Measurements from ENCODE around the gene SMARCC2. TPM values are rescaled to one million over a fixed set of nuclear protein-coding genes. Genes with fewer than 3 reads are reported as not detected.

Gene SMARCC2
- total RNA-seq, 1 donor from 2014 or later = 27.6 TPM

GRCh38 chr12:56152756-56153677 lies 36.3 kb downstream of the SMARCC2 start:
- no peak for DNase-seq (ENCODE audit: low spot score)

DNA sequence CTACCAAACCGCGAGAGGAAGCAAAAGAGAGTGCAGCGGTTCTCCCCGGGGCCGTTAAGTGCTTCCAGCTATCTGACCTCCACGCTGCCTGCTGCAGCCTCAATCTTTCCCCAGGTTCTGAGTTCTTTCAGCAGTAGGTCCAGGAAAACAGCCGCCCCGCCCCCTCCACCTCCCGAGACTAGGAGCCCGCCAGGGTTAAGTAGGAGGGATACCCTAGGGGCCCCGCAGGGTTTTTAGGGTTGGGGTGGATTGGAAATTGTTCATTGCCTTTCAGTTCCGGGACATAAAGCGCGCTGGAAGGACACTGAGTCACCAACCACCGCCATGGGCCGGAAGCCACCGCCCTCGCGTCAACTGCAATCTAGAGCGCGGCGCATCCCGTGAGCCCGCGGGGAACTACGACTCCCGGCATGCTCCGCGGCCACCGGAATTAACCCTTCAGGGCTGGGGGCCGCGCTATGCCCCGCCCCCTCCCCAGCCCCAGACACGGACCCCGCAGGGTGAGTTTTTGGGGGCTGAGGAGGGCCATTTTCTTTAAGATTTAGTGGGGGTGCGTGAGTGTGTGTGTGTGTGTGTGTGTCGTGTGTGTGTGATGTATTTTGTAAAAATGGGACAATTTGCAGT lies 37.0 kb downstream of the SMARCC2 start, which contains the start of gene MYL6B:
Gene MYL6B (plus strand): TSS at position 456 of the 624 bp plus-strand sequence. CDS start 1,332 bp downstream, outside the sequence.
- DNase-seq (ENCODE audit: low spot score) = peak; percentile 94
- ATAC-seq = peak; percentile 93

More at GRCh38 chr12:56152756-56153677, 36.3 kb downstream of the SMARCC2 start:
- ATAC-seq = no peak

- no peak for DNase-seq (ENCODE audit: low spot score)
- ATAC-seq = peak; percentile 51
Measured at GRCh38 chr12:56151672-56152131, 37.6 kb downstream of the SMARCC2 start.

GRCh38 chr12:56150563-56150962 lies 38.7 kb downstream of the SMARCC2 start:
- DNase-seq (ENCODE audit: low spot score) (no peak), ATAC-seq (no peak)

- DNase-seq (ENCODE audit: low spot score) (no peak), ATAC-seq (peak; percentile 9)
Measured at GRCh38 chr12:56146492-56147460, 42.5 kb downstream of the SMARCC2 start.

GRCh38 chr12:56145217-56145616 lies 44.1 kb downstream of the SMARCC2 start:
- ATAC-seq (no peak), DNase-seq (ENCODE audit: low spot score) (no peak)

DNA sequence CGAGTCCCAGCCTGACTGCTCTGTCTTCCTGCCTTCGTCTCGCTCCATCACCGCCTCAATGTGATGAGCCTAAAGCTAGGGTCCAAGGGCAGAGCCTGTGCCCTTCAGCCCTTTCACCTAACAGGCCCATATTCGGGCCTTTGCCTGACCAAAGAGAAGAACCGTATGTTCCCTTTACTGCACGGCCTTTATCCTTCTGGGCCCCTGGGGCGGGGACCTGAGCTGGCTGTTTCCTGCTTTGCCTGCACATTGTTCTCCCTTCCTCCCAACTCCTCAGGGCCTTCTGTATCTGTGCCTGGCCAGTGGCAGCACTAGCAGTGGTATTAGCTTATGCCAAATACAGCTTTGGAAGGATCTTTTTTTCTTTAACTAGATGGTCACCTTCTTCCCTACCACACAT lies 45.4 kb downstream of the SMARCC2 start:
- ATAC-seq (peak; percentile 64), DNase-seq (ENCODE audit: low spot score) (no peak)

DNA sequence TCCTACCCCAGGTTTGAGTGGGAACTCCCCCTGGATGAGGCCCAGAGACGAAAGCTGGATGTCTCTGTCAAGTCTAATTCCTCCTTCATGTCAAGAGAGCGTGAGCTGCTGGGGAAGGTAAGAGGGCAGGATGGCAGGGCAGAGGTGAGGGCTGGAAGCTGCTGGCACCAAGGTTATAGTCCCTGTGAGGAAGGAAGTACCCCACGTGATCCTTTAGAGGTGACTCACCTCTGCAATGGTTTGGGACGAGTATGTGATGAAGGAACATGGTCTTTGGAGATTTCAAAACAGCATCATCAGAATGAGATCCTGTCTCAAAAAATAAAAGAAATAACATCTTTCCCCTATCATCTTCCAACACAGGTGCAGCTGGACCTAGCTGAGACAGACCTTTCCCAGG lies 46.1 kb downstream of the SMARCC2 start:
- ATAC-seq (no peak), DNase-seq (ENCODE audit: low spot score) (no peak)

- ATAC-seq = no peak
Measured at GRCh38 chr12:56141946-56142784, 47.1 kb downstream of the SMARCC2 start.

GRCh38 chr12:56137853-56138571 lies 51.3 kb downstream of the SMARCC2 start:
- ATAC-seq (no peak), DNase-seq (ENCODE audit: low spot score) (no peak)

More at GRCh38 chr12:56141946-56142784, 47.1 kb downstream of the SMARCC2 start:
- DNase-seq (ENCODE audit: low spot score) = no peak

DNA sequence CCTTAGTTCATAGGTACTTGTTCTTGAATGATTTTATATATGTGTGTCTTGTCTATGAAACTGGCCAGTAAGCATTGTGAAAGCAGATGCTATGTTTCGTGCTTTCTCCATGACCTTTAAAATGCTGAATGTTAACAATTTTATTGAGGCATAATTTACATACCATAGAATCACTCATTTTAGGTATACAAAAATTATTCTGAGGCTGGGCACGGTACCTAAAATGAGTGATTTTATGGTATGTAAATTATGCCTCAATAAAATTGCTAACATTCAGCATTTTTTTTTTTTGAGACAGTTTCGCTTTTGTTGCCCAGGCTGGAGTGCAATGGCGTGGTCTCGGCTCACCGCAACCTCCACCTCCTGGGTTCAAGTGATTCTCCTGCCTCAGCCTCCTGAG lies 54.4 kb downstream of the SMARCC2 start:
- ATAC-seq = no peak
- no peak for DNase-seq (ENCODE audit: low spot score)

DNA sequence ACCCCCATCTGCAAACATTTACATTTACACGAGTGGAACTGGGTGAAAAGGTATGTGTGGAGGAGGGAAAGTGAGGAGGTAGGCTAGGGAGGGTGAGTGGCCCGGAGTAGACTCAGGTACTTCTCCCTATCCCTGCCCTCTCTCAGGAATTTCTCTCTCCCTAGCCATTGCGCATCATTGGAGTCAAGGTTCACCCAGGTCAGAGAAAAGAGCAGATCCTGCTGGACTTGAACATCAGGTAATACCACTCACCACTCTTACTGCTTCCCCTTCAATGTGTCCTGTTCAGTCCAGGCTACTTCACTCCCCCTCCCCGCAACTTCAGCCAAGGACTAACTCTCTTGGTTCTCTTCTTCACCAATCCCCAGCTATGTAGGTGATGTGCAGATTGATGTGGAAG lies 58.4 kb downstream of the SMARCC2 start:
- DNase-seq (ENCODE audit: low spot score) (no peak), ATAC-seq (no peak)

GRCh38 chr12:56129942-56130495 lies 59.3 kb downstream of the SMARCC2 start:
- no peak for ATAC-seq
- DNase-seq (ENCODE audit: low spot score) = no peak

DNA sequence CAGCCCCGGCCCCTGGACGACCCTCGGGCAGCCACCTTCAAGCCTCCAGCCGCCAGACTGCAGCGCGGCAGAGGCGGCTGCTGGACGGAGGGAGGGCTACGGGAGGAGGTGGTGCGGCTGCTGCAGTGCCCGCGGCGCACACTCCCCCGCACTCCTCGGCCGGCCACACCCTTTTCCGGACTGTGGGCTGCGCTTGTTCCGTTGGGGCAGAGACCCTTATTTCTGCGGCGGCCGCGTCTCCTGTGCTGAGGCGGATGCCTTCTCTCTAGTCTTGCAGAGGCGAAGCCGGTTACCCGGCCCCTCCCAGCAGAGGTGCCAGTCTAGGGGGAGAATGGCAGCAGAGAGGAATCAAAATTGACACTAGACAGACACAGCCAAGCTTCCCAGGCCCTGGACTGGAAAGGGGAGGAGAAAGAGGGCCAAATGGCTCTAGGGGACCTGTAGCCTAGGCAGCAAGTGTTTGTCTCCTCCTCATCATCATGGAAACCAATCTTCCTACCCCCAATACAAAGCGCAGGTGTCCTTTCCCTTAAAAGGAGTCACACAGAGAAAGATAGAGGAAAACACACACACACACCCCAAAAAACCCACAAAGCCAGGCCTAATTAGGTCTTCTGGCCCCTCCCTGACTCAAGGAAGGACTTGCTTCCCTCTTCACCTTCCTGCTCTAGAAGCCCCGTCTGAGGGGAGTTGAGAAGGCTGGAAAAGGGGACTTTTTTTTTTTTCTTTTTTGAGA lies 59.9 kb downstream of the SMARCC2 start:
- ATAC-seq (peak; percentile 40), DNase-seq (ENCODE audit: low spot score) (peak; percentile 64)

DNA sequence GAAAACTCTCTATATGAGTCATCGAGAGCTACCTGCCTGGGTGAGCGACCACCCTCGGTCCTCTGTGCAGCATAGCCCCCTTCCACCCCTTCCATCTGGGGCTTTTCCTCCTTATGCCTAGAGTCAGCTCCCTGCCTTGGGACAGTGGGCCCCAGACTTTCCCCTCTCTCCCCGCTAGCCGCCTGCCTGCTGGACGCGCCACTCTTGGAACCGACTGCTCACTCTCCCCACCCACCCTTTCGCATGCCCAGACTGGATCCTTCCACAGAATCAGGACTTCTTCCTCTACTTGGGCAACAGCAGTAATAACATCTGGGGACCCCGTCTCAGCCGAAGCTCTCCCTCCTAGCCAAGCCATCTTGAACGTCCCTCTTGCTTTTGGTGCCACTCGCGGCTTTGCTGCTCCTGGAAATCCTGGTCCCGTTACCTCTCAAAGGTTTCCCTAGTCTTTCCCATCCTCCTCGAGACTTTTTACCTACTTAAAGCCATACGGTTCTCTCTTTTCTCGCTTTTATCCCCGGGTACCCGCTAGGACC lies 60.5 kb downstream of the SMARCC2 start:
- ATAC-seq (peak; percentile 29), DNase-seq (ENCODE audit: low spot score) (no peak)

- peak; percentile 88 for ATAC-seq
- peak; percentile 100 for DNase-seq (ENCODE audit: low spot score)
Measured at GRCh38 chr12:56127888-56128669, 61.2 kb downstream of the SMARCC2 start, which contains the start of gene ESYT1. ESYT1 (plus strand) TSS chr12:56128267; CDS start chr12:56128320, 53 bp downstream.

GRCh38 chr12:56127485-56127887 lies 61.8 kb downstream of the SMARCC2 start:
- ATAC-seq (no peak), DNase-seq (ENCODE audit: low spot score) (no peak)
